Suppressor macrophage treated with lipopolysaccharide for 1 hour (primary cell): ENCODE data around the gene AGER.

Source experiments
- DNase-seq, 3 donors: peaks; one replicate each; pipeline ENCODE4 v3.0.0-alpha.2; 2020 to 2022

AGER gene

GRCh38 chr6:32185681-32186131 lies 1.7 kb upstream of the AGER start:
- DNase-seq: peak; percentile 76 to 89 (median 87)

- DNase-seq: no peak
Observed at GRCh38 chr6:32183483-32184083, 470 bp downstream of the AGER start.

- DNase-seq: no peak
Observed at GRCh38 chr6:32183030-32183429, 1.0 kb downstream of the AGER start.

GRCh38 chr6:32182555-32182981 lies 1.5 kb downstream of the AGER start:
- DNase-seq: no peak

- DNase-seq: no peak
Observed at GRCh38 chr6:32181915-32182529, 2.0 kb downstream of the AGER start.

GRCh38 chr6:32181148-32181702 lies 2.8 kb downstream of the AGER start:
- no peak for DNase-seq

GRCh38 chr6:32179766-32180405 lies 4.2 kb downstream of the AGER start:
- no peak for DNase-seq

GRCh38 chr6:32178547-32179440 lies 5.3 kb downstream of the AGER start:
- no peak for DNase-seq

- DNase-seq: peak; percentile 98 to 100 (median 99)
Observed at GRCh38 chr6:32177788-32178546, 6.1 kb downstream of the AGER start, which contains the start of gene RNF5. Gene RNF5 (plus strand): TSS chr6:32178405. CDS start chr6:32178512, 107 bp downstream.

- DNase-seq: peak in 1 of 3 donors; percentile 55
Observed at GRCh38 chr6:32177183-32177787, 6.8 kb downstream of the AGER start.

- DNase-seq: peak in 1 of 3 donors; percentile 29
Observed at GRCh38 chr6:32176476-32177182, 7.4 kb downstream of the AGER start.

- peak; percentile 94 to 97 (median 95) for DNase-seq
Observed at GRCh38 chr6:32175711-32176475, 8.2 kb downstream of the AGER start, which contains the start of gene AGPAT1. Gene AGPAT1 (minus strand): TSS chr6:32176084. CDS start chr6:32171496, 4,588 bp downstream.

GRCh38 chr6:32175322-32175710 lies 8.7 kb downstream of the AGER start:
- no peak for DNase-seq

- no peak for DNase-seq
Observed at GRCh38 chr6:32174416-32174815, 9.6 kb downstream of the AGER start.

- DNase-seq: no peak
Observed at GRCh38 chr6:32173051-32173727, 10.9 kb downstream of the AGER start.

- DNase-seq: no peak
Observed at GRCh38 chr6:32171234-32171633, 12.8 kb downstream of the AGER start.

- DNase-seq: no peak
Observed at GRCh38 chr6:32170294-32170693, 13.8 kb downstream of the AGER start.

GRCh38 chr6:32168807-32169591 lies 15.1 kb downstream of the AGER start:
- DNase-seq: no peak
